DND-41 (cell line): ENCODE measurements around the gene LRRC8D.

Experiments
- EZH2 ChIP-seq: IDR thresholded peaks from 3 replicates; pipeline ENCODE4 v1.6.1; 2012; ENCODE audit warnings: borderline replicate concordance, low read depth, mild to moderate bottlenecking, moderate library complexity, low read length, inconsistent platforms; ENCODE audit not compliant: severe bottlenecking
- TF ChIP-seq, protein P1 (sequence below): IDR thresholded peaks from 2 replicates; pipeline ENCODE4 v1.5.1; 2012; ENCODE audit warnings: borderline replicate concordance, low read length, moderate library complexity, mild to moderate bottlenecking; ENCODE audit not compliant: poor library complexity, severe bottlenecking; ENCODE audit errors: extremely low read depth

- TF ChIP-seq EZH2: no peak
- TF ChIP-seq, protein P1, sequence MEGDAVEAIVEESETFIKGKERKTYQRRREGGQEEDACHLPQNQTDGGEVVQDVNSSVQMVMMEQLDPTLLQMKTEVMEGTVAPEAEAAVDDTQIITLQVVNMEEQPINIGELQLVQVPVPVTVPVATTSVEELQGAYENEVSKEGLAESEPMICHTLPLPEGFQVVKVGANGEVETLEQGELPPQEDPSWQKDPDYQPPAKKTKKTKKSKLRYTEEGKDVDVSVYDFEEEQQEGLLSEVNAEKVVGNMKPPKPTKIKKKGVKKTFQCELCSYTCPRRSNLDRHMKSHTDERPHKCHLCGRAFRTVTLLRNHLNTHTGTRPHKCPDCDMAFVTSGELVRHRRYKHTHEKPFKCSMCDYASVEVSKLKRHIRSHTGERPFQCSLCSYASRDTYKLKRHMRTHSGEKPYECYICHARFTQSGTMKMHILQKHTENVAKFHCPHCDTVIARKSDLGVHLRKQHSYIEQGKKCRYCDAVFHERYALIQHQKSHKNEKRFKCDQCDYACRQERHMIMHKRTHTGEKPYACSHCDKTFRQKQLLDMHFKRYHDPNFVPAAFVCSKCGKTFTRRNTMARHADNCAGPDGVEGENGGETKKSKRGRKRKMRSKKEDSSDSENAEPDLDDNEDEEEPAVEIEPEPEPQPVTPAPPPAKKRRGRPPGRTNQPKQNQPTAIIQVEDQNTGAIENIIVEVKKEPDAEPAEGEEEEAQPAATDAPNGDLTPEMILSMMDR: no peak
Measured at GRCh38 chr1:89771991-89772560, 48.8 kb upstream of the LRRC8D start.
